ENCODE measurements around the gene SNX2. TPM values are rescaled to one million over a fixed set of nuclear protein-coding genes. Genes with fewer than 3 reads are reported as not detected.
A peak's percentile ranks its signal among the peaks of the same experiment; 100 is the strongest.

Gene SNX2
- total and polyA plus RNA-seq, 9 of the 15 experiments (the other 6 are each of a cell fraction or from before 2014, with no cell fraction given) = 35.2 to 86.0 (median 58.1) TPM

DNA sequence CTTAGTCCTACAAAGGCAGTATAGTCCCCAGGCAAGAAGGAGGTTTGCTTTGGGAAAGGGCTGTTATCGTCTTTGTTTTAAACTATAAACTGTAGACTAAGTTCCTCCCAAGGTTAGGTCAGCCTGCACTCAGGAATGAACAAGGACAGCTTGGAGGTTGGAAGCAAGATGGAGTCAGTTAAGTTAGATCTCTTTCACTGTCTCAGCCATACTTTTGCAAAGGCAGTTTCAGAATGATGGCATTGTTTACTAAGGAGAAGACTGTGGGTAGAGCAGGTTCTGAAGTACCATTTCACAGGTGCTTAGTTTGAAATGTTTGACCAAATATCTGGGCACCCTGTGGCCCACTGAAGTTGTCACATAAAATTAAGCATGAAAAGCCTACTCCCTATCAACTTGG, 90.0 kb downstream of the SNX2 start:
- no peaks in the 10 kb centered on the region for H4K20me1 ChIP-seq (replicated peaks; ENCODE audit: control insufficient read depth, insufficient read depth, low read length)
- H3K79me2 ChIP-seq (ENCODE audit: control insufficient read depth, insufficient read depth, low read length) = no peaks in the 10 kb centered on the region
- 13% methylated on average over 1 of the region's 1 CpG for WGBS (ENCODE audit: insufficient coverage, low coverage, missing lambda C conversion rate)
- no peak overlapping the region for H3K27ac ChIP-seq (ENCODE audit: extremely low read depth, low read depth, low read length)
- no peaks in the 10 kb centered on the region for H3K9me1 ChIP-seq (ENCODE audit: control insufficient read depth, insufficient read depth, low read length)
- in situ Hi-C loops (cut with MboI) = no loop called here
- no peaks in the 10 kb centered on the region for H3K9me3 ChIP-seq (replicated peaks; ENCODE audit: control insufficient read depth, insufficient read depth, low read depth, low read length)
- peaks cover 3 to 19% of the 10 kb centered on the region in 2 experiments; a peak in 2 of 5 replicates for H3K4me1 ChIP-seq (replicated peaks in 1 of 2; ENCODE audit: control insufficient read depth in 2 of 2, insufficient read depth in 2 of 2, low read length in 2 of 2)
- ChIA-PET CTCF (ENCODE audit: low intra/inter-chr PET ratio) (no interaction called here), POLR2A (no interaction called here)
- ATAC-seq (no peak), DNase-seq (ENCODE audit: extremely low read depth in 1 of 4, low spot score in 3 of 4) (no peak), FAIRE-seq (no peak)
- BruUV-seq (replicated peaks) = no TSS peak
- no peak overlapping the region for H3K4me2 ChIP-seq (ENCODE audit: insufficient read depth, low read length)
- H3K9ac ChIP-seq (ENCODE audit: insufficient read depth in 1 of 2, low read depth in 2 of 2, low read length in 2 of 2) = no peak overlapping the region
- no peak overlapping the region for H3K4me3 ChIP-seq
- 0 out of 2 replicates have a peak overlapping the region, but pooled peaks have one; percentile 2 for H2AFZ ChIP-seq (ENCODE audit: low read depth, low read length)
- intact Hi-C loops (cut with micrococcal nuclease) = no loop called here
- H3K36me3 ChIP-seq (ENCODE audit: control insufficient read depth, insufficient read depth, low read length) = no peaks in the 10 kb centered on the region
- H3K27me3 ChIP-seq (ENCODE audit: control insufficient read depth in 2 of 2, insufficient read depth in 2 of 2, low read length in 2 of 2) = no peaks in the 10 kb centered on the region
- no peak for TF ChIP-seq MEIS2 (IDR thresholded peaks at IDR 0.05; ENCODE audit: partially characterized antibody)
- 0 out of 2 replicates have a peak, but pooled peaks have one; percentile 13 for TF ChIP-seq ZNF41 (CRISPR knock-in tag; conservative IDR thresholded peaks at IDR 0.05)
- no peak for TF ChIP-seq NR2C1 (IDR thresholded peaks at IDR 0.05)
- TF ChIP-seq NR2C1 (tag; IDR thresholded peaks at IDR 0.05) = peak; percentile 58; the same call in 1 of the 2 replicates
- peak; percentile 53; the same call in 1 of the 2 replicates for TF ChIP-seq MECOM (CRISPR knock-in tag; IDR thresholded peaks at IDR 0.05)
- TF ChIP-seq, protein P1, sequence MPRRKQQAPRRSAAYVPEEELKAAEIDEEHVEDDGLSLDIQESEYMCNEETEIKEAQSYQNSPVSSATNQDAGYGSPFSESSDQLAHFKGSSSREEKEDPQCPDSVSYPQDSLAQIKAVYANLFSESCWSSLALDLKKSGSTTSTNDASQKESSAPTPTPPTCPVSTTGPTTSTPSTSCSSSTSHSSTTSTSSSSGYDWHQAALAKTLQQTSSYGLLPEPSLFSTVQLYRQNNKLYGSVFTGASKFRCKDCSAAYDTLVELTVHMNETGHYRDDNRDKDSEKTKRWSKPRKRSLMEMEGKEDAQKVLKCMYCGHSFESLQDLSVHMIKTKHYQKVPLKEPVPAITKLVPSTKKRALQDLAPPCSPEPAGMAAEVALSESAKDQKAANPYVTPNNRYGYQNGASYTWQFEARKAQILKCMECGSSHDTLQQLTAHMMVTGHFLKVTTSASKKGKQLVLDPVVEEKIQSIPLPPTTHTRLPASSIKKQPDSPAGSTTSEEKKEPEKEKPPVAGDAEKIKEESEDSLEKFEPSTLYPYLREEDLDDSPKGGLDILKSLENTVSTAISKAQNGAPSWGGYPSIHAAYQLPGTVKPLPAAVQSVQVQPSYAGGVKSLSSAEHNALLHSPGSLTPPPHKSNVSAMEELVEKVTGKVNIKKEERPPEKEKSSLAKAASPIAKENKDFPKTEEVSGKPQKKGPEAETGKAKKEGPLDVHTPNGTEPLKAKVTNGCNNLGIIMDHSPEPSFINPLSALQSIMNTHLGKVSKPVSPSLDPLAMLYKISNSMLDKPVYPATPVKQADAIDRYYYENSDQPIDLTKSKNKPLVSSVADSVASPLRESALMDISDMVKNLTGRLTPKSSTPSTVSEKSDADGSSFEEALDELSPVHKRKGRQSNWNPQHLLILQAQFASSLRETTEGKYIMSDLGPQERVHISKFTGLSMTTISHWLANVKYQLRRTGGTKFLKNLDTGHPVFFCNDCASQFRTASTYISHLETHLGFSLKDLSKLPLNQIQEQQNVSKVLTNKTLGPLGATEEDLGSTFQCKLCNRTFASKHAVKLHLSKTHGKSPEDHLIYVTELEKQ (CRISPR knock-in tag; IDR thresholded peaks at IDR 0.05) = peak; percentile 54; the same call in 1 of the 2 replicates
- TF ChIP-seq ZNF311 (CRISPR knock-in tag; IDR thresholded peaks at IDR 0.05) = peak; percentile 72; the same call in 1 of the 2 replicates
- TF ChIP-seq ZNF197 (CRISPR knock-in tag; IDR thresholded peaks at IDR 0.05; ENCODE audit: low read depth) = no peak
- TF ChIP-seq, protein P2, sequence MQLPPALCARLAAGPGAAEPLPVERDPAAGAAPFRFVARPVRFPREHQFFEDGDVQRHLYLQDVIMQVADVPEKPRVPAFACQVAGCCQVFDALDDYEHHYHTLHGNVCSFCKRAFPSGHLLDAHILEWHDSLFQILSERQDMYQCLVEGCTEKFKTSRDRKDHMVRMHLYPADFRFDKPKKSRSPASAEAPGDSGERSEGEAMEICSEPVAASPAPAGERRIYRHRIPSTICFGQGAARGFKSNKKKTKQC (CRISPR knock-in tag; IDR thresholded peaks at IDR 0.05) = no peak
- peak; percentile 77; the same call in 1 of the 2 replicates for TF ChIP-seq KLF6 (CRISPR knock-in tag; IDR thresholded peaks at IDR 0.05; ENCODE audit: borderline replicate concordance)
- TF ChIP-seq, protein P3, sequence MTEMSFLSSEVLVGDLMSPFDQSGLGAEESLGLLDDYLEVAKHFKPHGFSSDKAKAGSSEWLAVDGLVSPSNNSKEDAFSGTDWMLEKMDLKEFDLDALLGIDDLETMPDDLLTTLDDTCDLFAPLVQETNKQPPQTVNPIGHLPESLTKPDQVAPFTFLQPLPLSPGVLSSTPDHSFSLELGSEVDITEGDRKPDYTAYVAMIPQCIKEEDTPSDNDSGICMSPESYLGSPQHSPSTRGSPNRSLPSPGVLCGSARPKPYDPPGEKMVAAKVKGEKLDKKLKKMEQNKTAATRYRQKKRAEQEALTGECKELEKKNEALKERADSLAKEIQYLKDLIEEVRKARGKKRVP (CRISPR knock-in tag; IDR thresholded peaks at IDR 0.05) = 0 out of 2 replicates have a peak, but pooled peaks have one; percentile 56
- TF ChIP-seq, protein P4, sequence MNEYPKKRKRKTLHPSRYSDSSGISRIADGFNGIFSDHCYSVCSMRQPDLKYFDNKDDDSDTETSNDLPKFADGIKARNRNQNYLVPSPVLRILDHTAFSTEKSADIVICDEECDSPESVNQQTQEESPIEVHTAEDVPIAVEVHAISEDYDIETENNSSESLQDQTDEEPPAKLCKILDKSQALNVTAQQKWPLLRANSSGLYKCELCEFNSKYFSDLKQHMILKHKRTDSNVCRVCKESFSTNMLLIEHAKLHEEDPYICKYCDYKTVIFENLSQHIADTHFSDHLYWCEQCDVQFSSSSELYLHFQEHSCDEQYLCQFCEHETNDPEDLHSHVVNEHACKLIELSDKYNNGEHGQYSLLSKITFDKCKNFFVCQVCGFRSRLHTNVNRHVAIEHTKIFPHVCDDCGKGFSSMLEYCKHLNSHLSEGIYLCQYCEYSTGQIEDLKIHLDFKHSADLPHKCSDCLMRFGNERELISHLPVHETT (CRISPR knock-in tag; conservative IDR thresholded peaks at IDR 0.05 in 1 of 2, IDR thresholded peaks at IDR 0.05 in 1 of 2) = peak in 1 of 2 experiments; percentile 51; a peak in 1 of 4 replicates
- TF ChIP-seq MEF2D (tag; conservative IDR thresholded peaks at IDR 0.05; ENCODE audit: low read depth) = 0 out of 2 replicates have a peak, but pooled peaks have one; percentile 44
- TF ChIP-seq ZNF175 (CRISPR knock-in tag; IDR thresholded peaks at IDR 0.05; ENCODE audit: low read depth) = peak; percentile 66
- 0 out of 2 replicates have a peak, but pooled peaks have one; percentile 26 for TF ChIP-seq PYGO2 (tag; IDR thresholded peaks at IDR 0.05)
- TF ChIP-seq ZZZ3 (IDR thresholded peaks at IDR 0.05) = no peak

Measured in K562 (cell line).